CD4-positive, alpha-beta memory T cell (primary cell): ENCODE data around the gene HDHD5. TPM values are rescaled to one million over a fixed set of nuclear protein-coding genes. Genes with fewer than 3 reads are reported as not detected.

Experiments used
- CTCF ChIA-PET: fragments of 350-600 bp; sonication (Branson Sonifier 250); formaldehyde crosslinking; loops from one replicate; lab custom pipeline; 2021; ENCODE audit warnings: inconsistent platforms; ENCODE audit not compliant: partially characterized antibody; lab: Charles Lee
- POLR2A ChIA-PET: fragments of 350-600 bp; sonication (Branson Sonifier 250); formaldehyde crosslinking; loops from one replicate; lab custom pipeline; 2021; ENCODE audit not compliant: partially characterized antibody; lab: Charles Lee
- DNase-seq, 5 donors: peaks; one replicate each; pipeline versions ENCODE4 v3.0.0 to v3.0.0-alpha.2; 2020 to 2022; ENCODE audit warnings: mixed read lengths in 1 of 5
- H3K27ac ChIP-seq: one replicate; pipeline ENCODE4 v1.7.0; 2013; ENCODE audit warnings: low read depth, low read length
- H3K27me3 ChIP-seq: 2 replicates; pipeline ENCODE4 v1.7.0; 2013; ENCODE audit warnings: mild to moderate bottlenecking, low read length, moderate library complexity; ENCODE audit not compliant: insufficient read depth
- H3K36me3 ChIP-seq: 2 replicates; pipeline ENCODE4 v1.7.0; 2013; ENCODE audit warnings: mild to moderate bottlenecking, low read length, moderate library complexity; ENCODE audit not compliant: insufficient read depth
- H3K4me1 ChIP-seq: 2 replicates; pipeline ENCODE4 v1.7.0; 2013; ENCODE audit warnings: mild to moderate bottlenecking, low read length, moderate library complexity; ENCODE audit not compliant: insufficient read depth
- H3K4me3 ChIP-seq, 2 donors: one replicate each; pipeline ENCODE4 v1.7.0; 2013; ENCODE audit warnings: low read length in 2 of 2, mild to moderate bottlenecking in 1 of 2
- H3K9me3 ChIP-seq, 2 donors: one replicate each; pipeline ENCODE4 v1.7.0; 2013; ENCODE audit warnings: low read length in 2 of 2, control low read depth in 1 of 2; ENCODE audit not compliant: control insufficient read depth in 1 of 2
- H3K27ac Mint-ChIP-seq, 7 donors: one replicate each; pipeline ENCODE4 v1.8.0; 2020 to 2021; ENCODE audit warnings: mixed read lengths in 7 of 7, mild to moderate bottlenecking in 6 of 7, inconsistent platforms in 3 of 7, moderate library complexity in 3 of 7
- H3K27me3 Mint-ChIP-seq, 2 donors: one replicate each; pipeline ENCODE4 v1.8.0; 2020 to 2021; ENCODE audit warnings: mixed read lengths in 2 of 2
- H3K36me3 Mint-ChIP-seq, 2 donors: one replicate each; pipeline ENCODE4 v1.8.0; 2020 to 2021; ENCODE audit warnings: mixed read lengths in 2 of 2, inconsistent platforms in 1 of 2, mild to moderate bottlenecking in 1 of 2
- H3K4me1 Mint-ChIP-seq, 4 donors: one replicate each; pipeline ENCODE4 v1.8.0; 2020 to 2021; ENCODE audit warnings: mixed read lengths in 4 of 4, mild to moderate bottlenecking in 1 of 4
- H3K4me3 Mint-ChIP-seq, 8 donors: one replicate each; pipeline ENCODE4 v1.8.0; 2020 to 2021; ENCODE audit warnings: mixed read lengths in 8 of 8, mild to moderate bottlenecking in 7 of 8, moderate library complexity in 6 of 8, inconsistent platforms in 3 of 8
- H3K9me3 Mint-ChIP-seq, 8 donors: one replicate each; pipeline ENCODE4 v1.8.0; 2020 to 2021; ENCODE audit warnings: mixed read lengths in 8 of 8, mild to moderate bottlenecking in 5 of 8, inconsistent platforms in 3 of 8, moderate library complexity in 1 of 8
- intact Hi-C: fragments of 100-400 bp; cut with micrococcal nuclease; formaldehyde crosslinking; loops from one replicate; pipeline ENCODE4 v1.15.1; 2023
- polyA plus RNA-seq, 2 donors: library from polyadenylated mRNA; unstranded; fragments of 300-500 nt; fragmentation: Illumina TruSeq; gene quantifications; one replicate each; pipeline ENCODE4 v1.2.3, GENCODE V29; 2021
- total RNA-seq, 2 experiments: library from RNA; stranded (reverse); gene quantifications; one replicate each; pipeline ENCODE4 v1.2.3, GENCODE V29; 2021

Gene HDHD5
- total and polyA plus RNA-seq, 4 experiments from 2014 or later: 23.1 to 86.7 (median 37.4) TPM

DNA sequence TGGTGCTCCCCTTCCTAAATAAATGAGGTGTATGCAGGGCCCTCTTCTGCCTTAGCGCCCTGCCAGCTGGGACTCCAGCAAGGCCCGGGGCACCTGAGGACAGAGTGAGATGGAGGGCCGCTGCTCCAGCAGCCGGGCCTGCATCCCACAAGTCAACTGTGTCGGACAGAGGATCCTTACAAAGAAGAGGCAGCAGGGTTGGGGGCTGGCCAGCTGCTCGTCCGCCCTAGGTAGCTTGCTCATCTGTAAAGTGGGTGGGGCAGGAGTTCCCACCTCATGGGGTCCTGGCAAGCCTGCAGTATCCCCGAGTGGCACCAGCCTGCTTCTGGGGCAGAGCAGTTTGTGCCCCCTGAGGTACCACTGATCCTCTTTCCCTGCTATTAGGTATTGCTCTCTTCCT lies 45.5 kb downstream of the HDHD5 start:
- Histone ChIP-seq H3K27me3 (no peaks in the 10 kb centered on the region), H3K4me1 (peaks cover 43% of the 10 kb centered on the region), H3K4me3 (no peak overlapping the region), H3K9me3 (no peaks in the 10 kb centered on the region), H3K27ac (no peak overlapping the region), H3K36me3 (peaks cover 13% of the 10 kb centered on the region)
- no peak for DNase-seq
- Mint-ChIP-seq H3K27ac (peak overlapping the region in 5 of 7 donors; percentile 14 to 77 (median 22)), H3K27me3 (peaks cover 0 to 3% of the 10 kb centered on the region in 2 donors), H3K36me3 (peaks cover 8 to 16% of the 10 kb centered on the region in 2 donors), H3K4me1 (peaks cover 50 to 68% (median 58%) of the 10 kb centered on the region in 4 donors), H3K4me3 (no peak overlapping the region), H3K9me3 (no peaks in the 10 kb centered on the region)
- ChIA-PET POLR2A (interaction anchor here (1.2 to 5.6 kb wide), 3 partner anchors 18 to 44 kb away, joined by 3 to 68 read pairs (median 7); partner anchors contain the start of gene IL17RA), CTCF (interaction anchor here (1.4 kb wide), 1 partner anchor 25 kb away, joined by 3 read pairs; no protein-coding TSS in a partner anchor)
- intact Hi-C loops: no loop called here

DNA sequence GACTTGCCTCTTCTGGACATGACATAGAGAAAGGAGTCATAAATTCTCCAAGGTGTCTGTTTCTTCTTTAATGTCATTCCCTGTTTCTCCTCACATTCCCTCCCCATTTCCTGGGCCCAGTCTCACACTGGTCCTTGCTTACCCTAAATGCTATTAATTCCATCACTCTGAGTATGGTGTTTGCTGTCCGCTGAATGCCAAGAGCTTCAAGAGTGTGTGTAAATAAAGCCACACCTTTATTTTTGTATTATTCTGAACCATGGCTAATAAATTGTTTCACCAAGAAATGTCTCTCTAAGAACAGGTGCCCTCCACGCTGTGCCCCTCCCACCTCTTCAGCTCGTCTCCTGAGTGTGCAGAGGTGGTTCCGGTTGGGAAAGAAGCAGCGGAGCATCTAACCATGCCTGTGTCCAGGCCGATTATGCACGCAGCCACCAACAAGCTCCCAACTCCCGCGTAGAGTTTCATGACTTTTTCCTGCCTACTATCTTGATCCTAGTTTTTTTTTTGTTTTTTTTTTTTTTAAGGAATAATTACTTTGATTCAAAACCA lies 46.5 kb downstream of the HDHD5 start:
- Histone ChIP-seq H3K4me3 (no peak overlapping the region), H3K27ac (no peak overlapping the region), H3K9me3 (no peaks in the 10 kb centered on the region), H3K36me3 (peaks cover 24% of the 10 kb centered on the region), H3K4me1 (peaks cover 38% of the 10 kb centered on the region), H3K27me3 (no peaks in the 10 kb centered on the region)
- Mint-ChIP-seq H3K4me1 (peaks cover 40 to 61% (median 51%) of the 10 kb centered on the region in 4 donors), H3K27me3 (no peaks in the 10 kb centered on the region), H3K9me3 (no peaks in the 10 kb centered on the region), H3K36me3 (peaks cover 12 to 20% of the 10 kb centered on the region in 2 donors), H3K27ac (peak overlapping the region in 6 of 7 donors; percentile 1 to 79 (median 36)), H3K4me3 (no peak overlapping the region)
- DNase-seq: no peak
- intact Hi-C loops: no loop called here
- POLR2A ChIA-PET: interaction anchor here (1.1 kb wide), 1 partner anchor 14 kb away, joined by 4 read pairs; no protein-coding TSS in a partner anchor
- CTCF ChIA-PET: no interaction called here

DNA sequence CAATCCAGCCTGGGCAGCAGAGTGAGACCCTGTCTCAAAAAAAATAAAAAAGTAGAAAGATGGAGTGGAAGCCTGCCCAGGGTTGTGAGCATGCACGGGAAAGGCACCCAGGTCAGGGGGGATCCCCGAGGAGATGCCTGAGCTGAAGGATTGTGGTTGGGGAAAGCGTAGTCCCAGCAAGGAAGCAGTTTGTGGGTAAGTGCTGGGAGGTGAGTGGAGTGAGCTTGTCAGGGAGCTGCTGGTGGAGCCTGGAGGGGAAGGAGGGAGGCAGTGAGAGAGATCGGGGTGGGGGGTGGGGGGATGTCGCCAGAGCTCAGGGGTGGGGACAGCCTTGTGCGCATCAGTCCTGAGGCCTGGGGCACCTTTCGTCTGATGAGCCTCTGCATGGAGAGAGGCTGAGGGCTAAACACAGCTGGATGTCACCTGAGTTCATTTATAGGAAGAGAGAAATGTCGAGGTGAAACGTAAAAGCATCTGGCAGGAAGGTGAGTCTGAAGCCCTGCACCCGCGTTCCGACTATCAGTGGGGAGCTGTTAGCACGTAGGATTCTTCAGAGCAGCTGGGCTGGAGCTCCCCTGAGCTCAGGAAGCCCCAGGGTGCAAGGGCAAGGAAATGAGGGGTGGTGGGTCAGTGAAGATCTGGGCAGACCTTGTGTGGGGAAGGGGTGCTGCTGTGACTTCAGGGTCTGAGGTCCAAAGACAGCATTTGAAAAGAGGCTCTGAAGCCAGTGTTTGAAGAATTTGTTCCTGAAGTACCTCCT lies 48.1 kb downstream of the HDHD5 start:
- peaks cover 40% of the 10 kb centered on the region for H3K36me3 ChIP-seq
- H3K27me3 Mint-ChIP-seq: no peaks in the 10 kb centered on the region
- CTCF ChIA-PET: no interaction called here
- peaks cover 33 to 61% (median 50%) of the 10 kb centered on the region in 4 donors for H3K4me1 Mint-ChIP-seq
- H3K27me3 ChIP-seq: no peaks in the 10 kb centered on the region
- POLR2A ChIA-PET: interaction anchor here (0.5 to 1.9 kb wide), 3 partner anchors 14 to 51 kb away, joined by 3 to 4 read pairs (median 4); no protein-coding TSS in a partner anchor
- no peak overlapping the region for H3K4me3 ChIP-seq
- intact Hi-C loops: no loop called here
- no peak overlapping the region for H3K4me3 Mint-ChIP-seq
- H3K9me3 ChIP-seq: no peaks in the 10 kb centered on the region
- peaks cover 38% of the 10 kb centered on the region for H3K4me1 ChIP-seq
- no peak for DNase-seq
- H3K27ac ChIP-seq: no peak overlapping the region
- H3K27ac Mint-ChIP-seq: peak overlapping the region in 6 of 7 donors; percentile 22 to 63 (median 42)
- H3K9me3 Mint-ChIP-seq: no peaks in the 10 kb centered on the region
- H3K36me3 Mint-ChIP-seq: peaks cover 21 to 36% of the 10 kb centered on the region in 2 donors

DNA sequence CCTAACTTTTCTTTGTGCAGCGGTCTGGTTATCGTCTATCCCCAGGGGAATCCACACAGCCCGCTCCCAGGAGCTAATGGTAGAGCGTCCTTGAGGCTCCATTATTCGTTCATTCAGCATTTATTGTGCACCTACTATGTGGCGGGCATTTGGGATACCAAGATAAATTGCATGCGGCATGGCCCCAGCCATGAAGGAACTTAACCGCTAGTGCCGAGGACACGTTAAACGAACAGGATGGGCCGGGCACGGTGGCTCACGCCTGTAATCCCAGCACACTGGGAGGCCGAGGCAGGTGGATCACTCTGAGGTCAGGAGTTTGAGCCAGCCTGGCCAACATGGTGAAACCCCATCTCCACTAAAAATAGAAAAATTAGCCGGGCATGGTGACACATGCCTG lies 49.1 kb downstream of the HDHD5 start:
- no peaks in the 10 kb centered on the region for H3K27me3 ChIP-seq
- peaks cover 49% of the 10 kb centered on the region for H3K36me3 ChIP-seq
- POLR2A ChIA-PET: interaction anchor here (1.9 kb wide), 1 partner anchor 13 kb away, joined by 4 read pairs; no protein-coding TSS in a partner anchor
- H3K4me1 ChIP-seq: peaks cover 30% of the 10 kb centered on the region
- H3K4me3 ChIP-seq: no peak overlapping the region
- H3K4me1 Mint-ChIP-seq: peaks cover 28 to 61% (median 47%) of the 10 kb centered on the region in 4 donors
- intact Hi-C loops: no loop called here
- DNase-seq: no peak
- H3K4me3 Mint-ChIP-seq: peak overlapping the region in 1 of 8 donors; percentile 35
- H3K27me3 Mint-ChIP-seq: no peaks in the 10 kb centered on the region
- peak overlapping the region in 3 of 7 donors; percentile 30 to 43 (median 42) for H3K27ac Mint-ChIP-seq
- no peaks in the 10 kb centered on the region for H3K9me3 Mint-ChIP-seq
- CTCF ChIA-PET: no interaction called here
- H3K9me3 ChIP-seq: no peaks in the 10 kb centered on the region
- peaks cover 27 to 45% of the 10 kb centered on the region in 2 donors for H3K36me3 Mint-ChIP-seq
- no peak overlapping the region for H3K27ac ChIP-seq

DNA sequence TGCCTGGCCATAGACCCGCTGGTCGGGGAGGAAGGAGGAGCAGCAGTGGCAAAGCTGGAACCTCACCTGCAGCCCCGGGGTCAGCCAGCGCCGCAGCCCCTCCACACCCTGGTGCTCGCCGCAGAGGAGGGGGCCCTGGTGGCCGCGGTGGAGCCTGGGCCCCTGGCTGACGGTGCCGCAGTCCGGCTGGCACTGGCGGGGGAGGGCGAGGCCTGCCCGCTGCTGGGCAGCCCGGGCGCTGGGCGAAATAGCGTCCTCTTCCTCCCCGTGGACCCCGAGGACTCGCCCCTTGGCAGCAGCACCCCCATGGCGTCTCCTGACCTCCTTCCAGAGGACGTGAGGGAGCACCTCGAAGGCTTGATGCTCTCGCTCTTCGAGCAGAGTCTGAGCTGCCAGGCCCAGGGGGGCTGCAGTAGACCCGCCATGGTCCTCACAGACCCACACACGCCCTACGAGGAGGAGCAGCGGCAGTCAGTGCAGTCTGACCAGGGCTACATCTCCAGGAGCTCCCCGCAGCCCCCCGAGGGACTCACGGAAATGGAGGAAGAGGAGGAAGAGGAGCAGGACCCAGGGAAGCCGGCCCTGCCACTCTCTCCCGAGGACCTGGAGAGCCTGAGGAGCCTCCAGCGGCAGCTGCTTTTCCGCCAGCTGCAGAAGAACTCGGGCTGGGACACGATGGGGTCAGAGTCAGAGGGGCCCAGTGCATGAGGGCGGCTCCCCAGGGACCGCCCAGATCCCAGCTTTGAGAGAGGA lies 49.8 kb downstream of the HDHD5 start:
- no peaks in the 10 kb centered on the region for H3K27me3 ChIP-seq
- CTCF ChIA-PET: no interaction called here
- peaks cover 29 to 61% (median 44%) of the 10 kb centered on the region in 4 donors for H3K4me1 Mint-ChIP-seq
- peaks cover 56% of the 10 kb centered on the region for H3K36me3 ChIP-seq
- H3K27ac Mint-ChIP-seq: no peak overlapping the region
- no peaks in the 10 kb centered on the region for H3K9me3 ChIP-seq
- DNase-seq: no peak
- no peaks in the 10 kb centered on the region for H3K27me3 Mint-ChIP-seq
- intact Hi-C loops: no loop called here
- H3K9me3 Mint-ChIP-seq: no peaks in the 10 kb centered on the region
- H3K36me3 Mint-ChIP-seq: peaks cover 34 to 51% of the 10 kb centered on the region in 2 donors
- H3K4me3 ChIP-seq: no peak overlapping the region
- POLR2A ChIA-PET: interaction anchor here (1.9 kb wide), 1 partner anchor 12 kb away, joined by 4 read pairs; no protein-coding TSS in a partner anchor
- H3K4me3 Mint-ChIP-seq: no peak overlapping the region
- peaks cover 24% of the 10 kb centered on the region for H3K4me1 ChIP-seq
- no peak overlapping the region for H3K27ac ChIP-seq

DNA sequence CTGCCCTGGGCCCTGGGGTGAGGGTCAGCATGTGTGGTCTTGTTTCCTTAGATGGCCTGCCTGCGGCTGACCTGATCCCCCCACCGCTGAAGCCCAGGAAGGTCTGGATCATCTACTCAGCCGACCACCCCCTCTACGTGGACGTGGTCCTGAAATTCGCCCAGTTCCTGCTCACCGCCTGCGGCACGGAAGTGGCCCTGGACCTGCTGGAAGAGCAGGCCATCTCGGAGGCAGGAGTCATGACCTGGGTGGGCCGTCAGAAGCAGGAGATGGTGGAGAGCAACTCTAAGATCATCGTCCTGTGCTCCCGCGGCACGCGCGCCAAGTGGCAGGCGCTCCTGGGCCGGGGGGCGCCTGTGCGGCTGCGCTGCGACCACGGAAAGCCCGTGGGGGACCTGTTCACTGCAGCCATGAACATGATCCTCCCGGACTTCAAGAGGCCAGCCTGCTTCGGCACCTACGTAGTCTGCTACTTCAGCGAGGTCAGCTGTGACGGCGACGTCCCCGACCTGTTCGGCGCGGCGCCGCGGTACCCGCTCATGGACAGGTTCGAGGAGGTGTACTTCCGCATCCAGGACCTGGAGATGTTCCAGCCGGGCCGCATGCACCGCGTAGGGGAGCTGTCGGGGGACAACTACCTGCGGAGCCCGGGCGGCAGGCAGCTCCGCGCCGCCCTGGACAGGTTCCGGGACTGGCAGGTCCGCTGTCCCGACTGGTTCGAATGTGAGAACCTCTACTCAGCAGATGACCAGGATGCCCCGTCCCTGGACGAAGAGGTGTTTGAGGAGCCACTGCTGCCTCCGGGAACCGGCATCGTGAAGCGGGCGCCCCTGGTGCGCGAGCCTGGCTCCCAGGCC lies 50.6 kb downstream of the HDHD5 start:
- DNase-seq: no peak
- Histone ChIP-seq H3K9me3 (no peaks in the 10 kb centered on the region), H3K4me3 (no peak overlapping the region), H3K27ac (no peak overlapping the region), H3K36me3 (peaks cover 58% of the 10 kb centered on the region), H3K4me1 (peaks cover 24% of the 10 kb centered on the region), H3K27me3 (no peaks in the 10 kb centered on the region)
- Mint-ChIP-seq H3K36me3 (peaks cover 34 to 52% of the 10 kb centered on the region in 2 donors), H3K4me1 (peaks cover 25 to 53% (median 39%) of the 10 kb centered on the region in 4 donors), H3K4me3 (no peak overlapping the region), H3K27ac (no peak overlapping the region), H3K27me3 (no peaks in the 10 kb centered on the region), H3K9me3 (no peaks in the 10 kb centered on the region)
- intact Hi-C loops: no loop called here
- ChIA-PET POLR2A (no interaction called here), CTCF (interaction anchor here (0.9 to 1.5 kb wide), 3 partner anchors 8 to 42 kb away, joined by 4 read pairs; no protein-coding TSS in a partner anchor)
